SK-N-SH treated with all-trans-retinoic acid at 6 μM for 48 hours (cell line): ENCODE data around the gene TGIF1.

ENCODE experiments used
- ESRRG ChIP-seq: fragments of 250-450 bp; sonication (Bioruptor Pico); IDR thresholded peaks from 2 replicates; pipeline ENCODE4 v1.6.1; 2021; ENCODE audit warnings: mild to moderate bottlenecking
- ISL1 ChIP-seq: fragments of 250-450 bp; sonication (Bioruptor Pico); IDR thresholded peaks from 2 replicates; pipeline ENCODE4 v2.1.2; 2022; ENCODE audit warnings: mild to moderate bottlenecking, moderate library complexity
- ZFP3 ChIP-seq: fragments of 250-450 bp; sonication (Bioruptor Pico); IDR thresholded peaks from 2 replicates; pipeline ENCODE4 v1.5.0; 2020; ENCODE audit warnings: mild to moderate bottlenecking, moderate library complexity

DNA sequence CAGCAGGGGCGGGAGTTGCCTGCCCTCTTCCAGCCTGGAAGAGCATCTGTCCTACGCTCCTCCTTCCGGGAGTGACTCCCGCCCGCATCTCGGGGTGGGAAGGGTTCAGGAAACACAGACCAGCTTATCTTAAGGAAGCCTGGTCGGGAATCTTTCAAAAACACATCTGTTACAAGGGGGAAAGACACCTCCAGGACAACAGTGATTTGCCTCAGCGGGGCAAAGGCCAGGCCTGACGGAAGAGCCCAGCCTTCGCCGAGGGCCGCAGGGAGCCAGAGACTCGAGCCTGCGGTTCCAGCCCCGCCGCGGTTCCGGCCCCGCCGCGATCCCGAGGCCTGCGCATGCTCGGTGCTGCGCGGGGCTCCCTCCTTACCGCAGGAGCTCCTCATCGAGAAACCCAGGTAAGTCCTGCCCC is 38.1 kb upstream of the TGIF1 start:
- TF ChIP-seq ESRRG (CRISPR knock-in tag), result no peak
- TF ChIP-seq ZFP3, result no peak
- TF ChIP-seq ISL1 (CRISPR knock-in tag), result no peak
